ENCODE results near the gene CHST9. TPM values are rescaled to one million over a fixed set of nuclear protein-coding genes. Genes with fewer than 3 reads are reported as not detected.

The CHST9 gene
- total and polyA plus RNA-seq, 2 experiments from 2014 or later: 15.5 to 16.8 TPM

DNA sequence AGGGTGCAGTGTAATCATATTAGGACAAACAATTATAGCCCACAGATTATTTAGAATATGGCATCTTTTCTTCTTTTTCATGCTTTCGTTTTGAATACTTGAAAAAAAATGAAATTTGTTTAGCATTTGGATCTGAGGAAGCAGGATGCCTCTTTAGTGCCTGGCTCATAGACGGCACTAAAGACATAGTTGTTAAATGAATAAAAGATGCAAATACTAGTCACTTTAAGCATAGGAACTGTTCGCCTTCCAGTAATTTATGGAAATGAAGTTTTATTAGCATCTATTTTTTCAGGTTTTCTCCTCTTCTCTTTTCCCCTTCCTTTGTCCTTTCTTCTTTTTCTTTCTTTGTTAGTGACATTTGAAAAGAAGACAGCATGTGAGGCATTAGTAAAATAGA is 80.4 kb downstream of the CHST9 start:
- H3K4me1 Mint-ChIP-seq: peaks cover 8% of the 10 kb centered on the region; the same call in 2 of the 3 replicates
- no peak for DNase-seq (ENCODE audit: low spot score)
- no peak overlapping the region for H3K27ac Mint-ChIP-seq

More for the DNA sequence above, 80.4 kb downstream of the CHST9 start:
- no peaks in the 10 kb centered on the region for H3F3A ChIP-seq (replicated peaks; ENCODE audit: low read depth)
- H3K36me3 ChIP-seq (ENCODE audit: insufficient read depth): no peaks in the 10 kb centered on the region
- H3K4me1 ChIP-seq (ENCODE audit: insufficient read depth): peaks cover 11% of the 10 kb centered on the region
- Mint-ChIP-seq H3K36me3 (ENCODE audit: low read depth) (no peaks in the 10 kb centered on the region), H3K4me3 (no peak overlapping the region), H3K9me3 (no peaks in the 10 kb centered on the region), H3K27me3 (ENCODE audit: insufficient read depth, low read depth, poor library complexity) (no peaks in the 10 kb centered on the region)
- TF ChIP-seq, protein P1, sequence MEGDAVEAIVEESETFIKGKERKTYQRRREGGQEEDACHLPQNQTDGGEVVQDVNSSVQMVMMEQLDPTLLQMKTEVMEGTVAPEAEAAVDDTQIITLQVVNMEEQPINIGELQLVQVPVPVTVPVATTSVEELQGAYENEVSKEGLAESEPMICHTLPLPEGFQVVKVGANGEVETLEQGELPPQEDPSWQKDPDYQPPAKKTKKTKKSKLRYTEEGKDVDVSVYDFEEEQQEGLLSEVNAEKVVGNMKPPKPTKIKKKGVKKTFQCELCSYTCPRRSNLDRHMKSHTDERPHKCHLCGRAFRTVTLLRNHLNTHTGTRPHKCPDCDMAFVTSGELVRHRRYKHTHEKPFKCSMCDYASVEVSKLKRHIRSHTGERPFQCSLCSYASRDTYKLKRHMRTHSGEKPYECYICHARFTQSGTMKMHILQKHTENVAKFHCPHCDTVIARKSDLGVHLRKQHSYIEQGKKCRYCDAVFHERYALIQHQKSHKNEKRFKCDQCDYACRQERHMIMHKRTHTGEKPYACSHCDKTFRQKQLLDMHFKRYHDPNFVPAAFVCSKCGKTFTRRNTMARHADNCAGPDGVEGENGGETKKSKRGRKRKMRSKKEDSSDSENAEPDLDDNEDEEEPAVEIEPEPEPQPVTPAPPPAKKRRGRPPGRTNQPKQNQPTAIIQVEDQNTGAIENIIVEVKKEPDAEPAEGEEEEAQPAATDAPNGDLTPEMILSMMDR (conservative IDR thresholded peaks at IDR 0.05; ENCODE audit: low read depth in 2 of 2): no peak
- TF ChIP-seq EZH2 (IDR thresholded peaks at IDR 0.05; ENCODE audit: low read depth, unreplicated experiment) (no peak), EZH2phosphoT487 (IDR thresholded peaks at IDR 0.05; ENCODE audit: unreplicated experiment) (no peak), ZNF331 (CRISPR knock-in tag; IDR thresholded peaks at IDR 0.05; ENCODE audit: low read depth) (no peak), ZNF114 (CRISPR knock-in tag; IDR thresholded peaks at IDR 0.05) (no peak), NANOG (IDR thresholded peaks at IDR 0.05; ENCODE audit: borderline replicate concordance) (no peak), STAT1 (IDR thresholded peaks at IDR 0.05; ENCODE audit: unreplicated experiment) (no peak), POLR2AphosphoS5 (IDR thresholded peaks at IDR 0.05; ENCODE audit: low read depth) (no peak), JUNB (IDR thresholded peaks at IDR 0.05; ENCODE audit: unreplicated experiment) (no peak), CREB1 (CRISPR knock-in tag; IDR thresholded peaks at IDR 0.05; ENCODE audit: low read depth) (no peak)
- TF ChIP-seq, protein P2, sequence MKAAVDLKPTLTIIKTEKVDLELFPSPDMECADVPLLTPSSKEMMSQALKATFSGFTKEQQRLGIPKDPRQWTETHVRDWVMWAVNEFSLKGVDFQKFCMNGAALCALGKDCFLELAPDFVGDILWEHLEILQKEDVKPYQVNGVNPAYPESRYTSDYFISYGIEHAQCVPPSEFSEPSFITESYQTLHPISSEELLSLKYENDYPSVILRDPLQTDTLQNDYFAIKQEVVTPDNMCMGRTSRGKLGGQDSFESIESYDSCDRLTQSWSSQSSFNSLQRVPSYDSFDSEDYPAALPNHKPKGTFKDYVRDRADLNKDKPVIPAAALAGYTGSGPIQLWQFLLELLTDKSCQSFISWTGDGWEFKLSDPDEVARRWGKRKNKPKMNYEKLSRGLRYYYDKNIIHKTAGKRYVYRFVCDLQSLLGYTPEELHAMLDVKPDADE (IDR thresholded peaks at IDR 0.05): no peak
- TF ChIP-seq, protein P3, sequence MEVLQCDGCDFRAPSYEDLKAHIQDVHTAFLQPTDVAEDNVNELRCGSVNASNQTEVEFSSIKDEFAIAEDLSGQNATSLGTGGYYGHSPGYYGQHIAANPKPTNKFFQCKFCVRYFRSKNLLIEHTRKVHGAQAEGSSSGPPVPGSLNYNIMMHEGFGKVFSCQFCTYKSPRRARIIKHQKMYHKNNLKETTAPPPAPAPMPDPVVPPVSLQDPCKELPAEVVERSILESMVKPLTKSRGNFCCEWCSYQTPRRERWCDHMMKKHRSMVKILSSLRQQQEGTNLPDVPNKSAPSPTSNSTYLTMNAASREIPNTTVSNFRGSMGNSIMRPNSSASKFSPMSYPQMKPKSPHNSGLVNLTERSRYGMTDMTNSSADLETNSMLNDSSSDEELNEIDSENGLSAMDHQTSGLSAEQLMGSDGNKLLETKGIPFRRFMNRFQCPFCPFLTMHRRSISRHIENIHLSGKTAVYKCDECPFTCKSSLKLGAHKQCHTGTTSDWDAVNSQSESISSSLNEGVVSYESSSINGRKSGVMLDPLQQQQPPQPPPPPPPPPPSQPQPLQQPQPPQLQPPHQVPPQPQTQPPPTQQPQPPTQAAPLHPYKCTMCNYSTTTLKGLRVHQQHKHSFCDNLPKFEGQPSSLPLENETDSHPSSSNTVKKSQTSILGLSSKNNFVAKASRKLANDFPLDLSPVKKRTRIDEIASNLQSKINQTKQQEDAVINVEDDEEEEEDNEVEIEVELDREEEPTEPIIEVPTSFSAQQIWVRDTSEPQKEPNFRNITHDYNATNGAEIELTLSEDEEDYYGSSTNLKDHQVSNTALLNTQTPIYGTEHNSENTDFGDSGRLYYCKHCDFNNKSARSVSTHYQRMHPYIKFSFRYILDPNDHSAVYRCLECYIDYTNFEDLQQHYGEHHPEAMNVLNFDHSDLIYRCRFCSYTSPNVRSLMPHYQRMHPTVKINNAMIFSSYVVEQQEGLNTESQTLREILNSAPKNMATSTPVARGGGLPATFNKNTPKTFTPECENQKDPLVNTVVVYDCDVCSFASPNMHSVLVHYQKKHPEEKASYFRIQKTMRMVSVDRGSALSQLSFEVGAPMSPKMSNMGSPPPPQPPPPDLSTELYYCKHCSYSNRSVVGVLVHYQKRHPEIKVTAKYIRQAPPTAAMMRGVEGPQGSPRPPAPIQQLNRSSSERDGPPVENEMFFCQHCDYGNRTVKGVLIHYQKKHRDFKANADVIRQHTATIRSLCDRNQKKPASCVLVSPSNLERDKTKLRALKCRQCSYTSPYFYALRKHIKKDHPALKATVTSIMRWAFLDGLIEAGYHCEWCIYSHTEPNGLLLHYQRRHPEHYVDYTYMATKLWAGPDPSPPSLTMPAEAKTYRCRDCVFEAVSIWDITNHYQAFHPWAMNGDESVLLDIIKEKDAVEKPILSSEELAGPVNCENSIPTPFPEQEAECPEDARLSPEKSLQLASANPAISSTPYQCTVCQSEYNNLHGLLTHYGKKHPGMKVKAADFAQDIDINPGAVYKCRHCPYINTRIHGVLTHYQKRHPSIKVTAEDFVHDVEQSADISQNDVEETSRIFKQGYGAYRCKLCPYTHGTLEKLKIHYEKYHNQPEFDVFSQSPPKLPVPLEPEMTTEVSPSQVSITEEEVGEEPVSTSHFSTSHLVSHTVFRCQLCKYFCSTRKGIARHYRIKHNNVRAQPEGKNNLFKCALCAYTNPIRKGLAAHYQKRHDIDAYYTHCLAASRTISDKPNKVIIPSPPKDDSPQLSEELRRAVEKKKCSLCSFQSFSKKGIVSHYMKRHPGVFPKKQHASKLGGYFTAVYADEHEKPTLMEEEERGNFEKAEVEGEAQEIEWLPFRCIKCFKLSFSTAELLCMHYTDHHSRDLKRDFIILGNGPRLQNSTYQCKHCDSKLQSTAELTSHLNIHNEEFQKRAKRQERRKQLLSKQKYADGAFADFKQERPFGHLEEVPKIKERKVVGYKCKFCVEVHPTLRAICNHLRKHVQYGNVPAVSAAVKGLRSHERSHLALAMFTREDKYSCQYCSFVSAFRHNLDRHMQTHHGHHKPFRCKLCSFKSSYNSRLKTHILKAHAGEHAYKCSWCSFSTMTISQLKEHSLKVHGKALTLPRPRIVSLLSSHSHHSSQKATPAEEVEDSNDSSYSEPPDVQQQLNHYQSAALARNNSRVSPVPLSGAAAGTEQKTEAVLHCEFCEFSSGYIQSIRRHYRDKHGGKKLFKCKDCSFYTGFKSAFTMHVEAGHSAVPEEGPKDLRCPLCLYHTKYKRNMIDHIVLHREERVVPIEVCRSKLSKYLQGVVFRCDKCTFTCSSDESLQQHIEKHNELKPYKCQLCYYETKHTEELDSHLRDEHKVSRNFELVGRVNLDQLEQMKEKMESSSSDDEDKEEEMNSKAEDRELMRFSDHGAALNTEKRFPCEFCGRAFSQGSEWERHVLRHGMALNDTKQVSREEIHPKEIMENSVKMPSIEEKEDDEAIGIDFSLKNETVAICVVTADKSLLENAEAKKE (CRISPR knock-in tag; IDR thresholded peaks at IDR 0.05): no peak
- TF ChIP-seq, protein P4, sequence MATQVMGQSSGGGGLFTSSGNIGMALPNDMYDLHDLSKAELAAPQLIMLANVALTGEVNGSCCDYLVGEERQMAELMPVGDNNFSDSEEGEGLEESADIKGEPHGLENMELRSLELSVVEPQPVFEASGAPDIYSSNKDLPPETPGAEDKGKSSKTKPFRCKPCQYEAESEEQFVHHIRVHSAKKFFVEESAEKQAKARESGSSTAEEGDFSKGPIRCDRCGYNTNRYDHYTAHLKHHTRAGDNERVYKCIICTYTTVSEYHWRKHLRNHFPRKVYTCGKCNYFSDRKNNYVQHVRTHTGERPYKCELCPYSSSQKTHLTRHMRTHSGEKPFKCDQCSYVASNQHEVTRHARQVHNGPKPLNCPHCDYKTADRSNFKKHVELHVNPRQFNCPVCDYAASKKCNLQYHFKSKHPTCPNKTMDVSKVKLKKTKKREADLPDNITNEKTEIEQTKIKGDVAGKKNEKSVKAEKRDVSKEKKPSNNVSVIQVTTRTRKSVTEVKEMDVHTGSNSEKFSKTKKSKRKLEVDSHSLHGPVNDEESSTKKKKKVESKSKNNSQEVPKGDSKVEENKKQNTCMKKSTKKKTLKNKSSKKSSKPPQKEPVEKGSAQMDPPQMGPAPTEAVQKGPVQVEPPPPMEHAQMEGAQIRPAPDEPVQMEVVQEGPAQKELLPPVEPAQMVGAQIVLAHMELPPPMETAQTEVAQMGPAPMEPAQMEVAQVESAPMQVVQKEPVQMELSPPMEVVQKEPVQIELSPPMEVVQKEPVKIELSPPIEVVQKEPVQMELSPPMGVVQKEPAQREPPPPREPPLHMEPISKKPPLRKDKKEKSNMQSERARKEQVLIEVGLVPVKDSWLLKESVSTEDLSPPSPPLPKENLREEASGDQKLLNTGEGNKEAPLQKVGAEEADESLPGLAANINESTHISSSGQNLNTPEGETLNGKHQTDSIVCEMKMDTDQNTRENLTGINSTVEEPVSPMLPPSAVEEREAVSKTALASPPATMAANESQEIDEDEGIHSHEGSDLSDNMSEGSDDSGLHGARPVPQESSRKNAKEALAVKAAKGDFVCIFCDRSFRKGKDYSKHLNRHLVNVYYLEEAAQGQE (IDR thresholded peaks at IDR 0.05; ENCODE audit: unreplicated experiment): no peak
- H3K9me2 ChIP-seq (ENCODE audit: insufficient read depth): peaks cover 9% of the 10 kb centered on the region; the same call in 1 of the 2 replicates
- no peak overlapping the region for H3K27ac ChIP-seq (ENCODE audit: low read depth)
- no peaks in the 10 kb centered on the region for H3K27me3 ChIP-seq (ENCODE audit: insufficient read depth)
- H3K4me2 ChIP-seq: no peak overlapping the region
- H3K4me3 ChIP-seq: no peak overlapping the region
- H2AFZ ChIP-seq: no peak overlapping the region
- no peaks in the 10 kb centered on the region for H3K79me2 ChIP-seq (replicated peaks; ENCODE audit: insufficient read depth)
- no peak for ATAC-seq
- H4K20me1 ChIP-seq (replicated peaks; ENCODE audit: insufficient read depth): no peaks in the 10 kb centered on the region
